SU-DHL-6 (cell line): ENCODE results near the gene RND3.

Experiments
- EZH2phosphoT487 ChIP-seq: fragments of 200-600 bp; sonication (generic), shearing (Covaris generic); conservative IDR thresholded peaks from 2 replicates; pipeline ENCODE4 v1.6.1; 2018; ENCODE audit warnings: mild to moderate bottlenecking, antibody characterized with exemption, low read length, moderate library complexity, mixed read lengths
- TF ChIP-seq, protein P1 (sequence below): fragments of 200-600 bp; sonication (generic); IDR thresholded peaks from one replicate; pipeline ENCODE4 v1.5.1; 2017; ENCODE audit warnings: antibody characterized with exemption, mild to moderate bottlenecking, low read length, moderate library complexity; ENCODE audit not compliant: insufficient read depth, poor library complexity, severe bottlenecking

GRCh38 chr2:150532020-150532419, 44.6 kb upstream of the RND3 start:
- TF ChIP-seq, protein P1, sequence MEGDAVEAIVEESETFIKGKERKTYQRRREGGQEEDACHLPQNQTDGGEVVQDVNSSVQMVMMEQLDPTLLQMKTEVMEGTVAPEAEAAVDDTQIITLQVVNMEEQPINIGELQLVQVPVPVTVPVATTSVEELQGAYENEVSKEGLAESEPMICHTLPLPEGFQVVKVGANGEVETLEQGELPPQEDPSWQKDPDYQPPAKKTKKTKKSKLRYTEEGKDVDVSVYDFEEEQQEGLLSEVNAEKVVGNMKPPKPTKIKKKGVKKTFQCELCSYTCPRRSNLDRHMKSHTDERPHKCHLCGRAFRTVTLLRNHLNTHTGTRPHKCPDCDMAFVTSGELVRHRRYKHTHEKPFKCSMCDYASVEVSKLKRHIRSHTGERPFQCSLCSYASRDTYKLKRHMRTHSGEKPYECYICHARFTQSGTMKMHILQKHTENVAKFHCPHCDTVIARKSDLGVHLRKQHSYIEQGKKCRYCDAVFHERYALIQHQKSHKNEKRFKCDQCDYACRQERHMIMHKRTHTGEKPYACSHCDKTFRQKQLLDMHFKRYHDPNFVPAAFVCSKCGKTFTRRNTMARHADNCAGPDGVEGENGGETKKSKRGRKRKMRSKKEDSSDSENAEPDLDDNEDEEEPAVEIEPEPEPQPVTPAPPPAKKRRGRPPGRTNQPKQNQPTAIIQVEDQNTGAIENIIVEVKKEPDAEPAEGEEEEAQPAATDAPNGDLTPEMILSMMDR: no peak
- no peak for TF ChIP-seq EZH2phosphoT487
